GM19438 (cell line): ENCODE data around the gene SCAPER.

Experiments
- ATAC-seq: cut with Tn5 transposase; IDR thresholded peaks from one replicate; pipeline ENCODE4 v1.9.1; 2021; ENCODE audit warnings: low read depth; ENCODE audit not compliant: unreplicated experiment

Gene SCAPER

GRCh38 chr15:76343313-76343996, 561.7 kb downstream of the SCAPER start:
- no peak for ATAC-seq

- no peak for ATAC-seq
Measured at GRCh38 chr15:76342382-76343201, 562.5 kb downstream of the SCAPER start.

GRCh38 chr15:76342058-76342381, 563.1 kb downstream of the SCAPER start:
- ATAC-seq = no peak

- ATAC-seq = no peak
Measured at GRCh38 chr15:76341366-76342057, 563.6 kb downstream of the SCAPER start.

GRCh38 chr15:76340803-76341365, 564.3 kb downstream of the SCAPER start:
- ATAC-seq = no peak

- no peak for ATAC-seq
Measured at GRCh38 chr15:76340198-76340802, 564.8 kb downstream of the SCAPER start.

- no peak for ATAC-seq
Measured at GRCh38 chr15:76339305-76340197, 565.6 kb downstream of the SCAPER start.

DNA sequence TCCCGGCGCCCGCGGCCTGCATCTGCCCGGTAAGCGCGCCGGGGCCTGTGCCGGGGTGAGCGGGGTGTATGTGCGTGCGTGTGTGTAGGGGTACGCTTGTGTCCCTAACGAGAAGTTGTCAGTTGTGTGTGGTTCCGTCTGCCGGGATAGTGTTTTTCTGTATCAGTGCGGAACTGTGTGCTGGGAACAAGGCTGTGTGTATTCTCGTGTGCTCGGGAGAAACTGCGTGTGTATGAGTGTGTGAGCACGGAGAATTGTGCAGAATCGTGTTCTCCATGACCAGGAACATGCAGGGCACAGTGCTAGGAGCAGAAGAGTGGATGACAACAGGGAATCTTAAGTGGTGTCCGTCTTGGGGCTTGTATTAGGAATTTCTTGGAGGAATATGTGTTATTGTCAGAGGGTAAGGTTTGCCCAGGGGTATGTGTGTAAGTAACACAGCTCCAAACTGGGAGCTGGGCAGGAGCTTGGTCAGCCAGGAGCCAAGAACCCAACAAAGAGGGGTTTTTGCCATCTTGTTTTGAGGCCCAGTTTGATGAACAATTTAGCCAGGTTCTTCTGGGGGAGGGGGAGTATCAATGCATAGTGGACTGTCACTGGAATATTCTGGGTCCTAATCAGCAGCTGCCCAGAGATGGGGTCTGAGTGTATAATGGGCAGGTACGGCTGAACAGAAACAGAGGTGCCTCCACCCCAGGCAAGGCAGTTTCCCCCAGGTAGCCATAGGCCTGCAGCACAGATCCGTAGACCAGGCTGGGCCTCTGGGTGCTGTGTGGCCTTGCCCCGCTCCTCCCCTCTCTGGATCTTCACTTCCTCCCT, 566.4 kb downstream of the SCAPER start:
- ATAC-seq = no peak

DNA sequence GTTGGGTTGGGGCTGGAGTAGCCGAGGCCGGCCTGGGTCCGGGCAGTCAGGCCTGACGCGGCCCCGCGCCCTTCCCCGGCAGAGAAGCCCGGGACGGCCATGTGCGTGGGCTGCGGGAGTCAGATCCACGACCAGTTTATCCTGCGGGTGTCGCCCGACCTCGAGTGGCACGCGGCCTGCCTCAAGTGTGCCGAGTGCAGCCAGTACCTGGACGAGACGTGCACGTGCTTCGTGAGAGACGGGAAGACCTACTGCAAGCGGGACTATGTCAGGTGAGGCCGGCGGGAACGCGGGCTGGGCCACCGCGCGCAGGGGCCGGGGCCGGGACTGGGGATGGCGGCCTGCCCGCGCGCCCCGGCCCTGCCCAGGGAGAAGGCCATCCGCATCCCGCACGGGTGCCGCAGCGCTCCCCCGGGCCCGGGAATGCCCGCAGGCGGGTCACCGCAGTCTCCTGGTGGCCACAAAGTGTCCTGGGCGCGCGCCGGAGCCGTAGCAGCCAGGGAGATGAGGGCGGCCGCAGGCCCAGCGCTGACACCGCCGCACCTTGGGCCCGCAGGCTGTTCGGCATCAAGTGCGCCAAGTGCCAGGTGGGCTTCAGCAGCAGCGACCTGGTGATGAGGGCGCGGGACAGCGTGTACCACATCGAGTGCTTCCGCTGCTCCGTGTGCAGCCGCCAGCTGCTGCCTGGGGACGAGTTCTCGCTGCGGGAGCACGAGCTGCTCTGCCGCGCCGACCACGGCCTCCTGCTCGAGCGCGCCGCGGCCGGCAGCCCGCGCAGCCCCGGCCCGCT, 567.2 kb downstream of the SCAPER start:
- ATAC-seq = no peak

DNA sequence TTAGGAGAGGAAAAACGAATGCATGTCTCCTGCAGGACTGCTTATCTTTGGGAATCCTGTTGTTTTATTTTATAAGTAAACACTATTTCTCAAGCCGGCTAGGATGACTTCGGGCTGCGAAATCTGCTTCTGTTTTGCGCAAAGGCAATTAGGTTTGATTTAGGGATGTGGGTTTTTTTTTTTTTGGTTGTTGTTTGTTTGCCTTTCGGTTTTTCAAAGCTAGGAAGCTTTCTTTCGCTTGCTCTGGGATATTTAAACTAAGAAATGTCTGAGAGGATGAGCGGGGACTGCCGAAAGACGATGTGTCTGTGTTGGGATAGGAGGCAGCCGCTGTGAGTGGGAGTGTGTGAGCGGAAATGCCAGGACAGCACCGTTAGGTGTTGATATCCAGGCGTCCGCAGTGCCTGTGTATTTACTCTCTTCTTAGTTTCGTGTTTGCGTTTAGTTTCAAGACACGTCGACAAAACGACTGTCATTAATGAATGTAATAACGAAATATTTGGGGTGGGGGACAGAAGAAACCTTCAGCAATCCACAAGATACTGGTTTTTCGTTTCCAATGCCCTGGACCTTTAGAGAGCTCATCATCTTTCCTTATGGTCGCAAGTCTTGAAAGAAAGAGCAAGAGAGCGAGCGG, 568.0 kb downstream of the SCAPER start:
- ATAC-seq = no peak

DNA sequence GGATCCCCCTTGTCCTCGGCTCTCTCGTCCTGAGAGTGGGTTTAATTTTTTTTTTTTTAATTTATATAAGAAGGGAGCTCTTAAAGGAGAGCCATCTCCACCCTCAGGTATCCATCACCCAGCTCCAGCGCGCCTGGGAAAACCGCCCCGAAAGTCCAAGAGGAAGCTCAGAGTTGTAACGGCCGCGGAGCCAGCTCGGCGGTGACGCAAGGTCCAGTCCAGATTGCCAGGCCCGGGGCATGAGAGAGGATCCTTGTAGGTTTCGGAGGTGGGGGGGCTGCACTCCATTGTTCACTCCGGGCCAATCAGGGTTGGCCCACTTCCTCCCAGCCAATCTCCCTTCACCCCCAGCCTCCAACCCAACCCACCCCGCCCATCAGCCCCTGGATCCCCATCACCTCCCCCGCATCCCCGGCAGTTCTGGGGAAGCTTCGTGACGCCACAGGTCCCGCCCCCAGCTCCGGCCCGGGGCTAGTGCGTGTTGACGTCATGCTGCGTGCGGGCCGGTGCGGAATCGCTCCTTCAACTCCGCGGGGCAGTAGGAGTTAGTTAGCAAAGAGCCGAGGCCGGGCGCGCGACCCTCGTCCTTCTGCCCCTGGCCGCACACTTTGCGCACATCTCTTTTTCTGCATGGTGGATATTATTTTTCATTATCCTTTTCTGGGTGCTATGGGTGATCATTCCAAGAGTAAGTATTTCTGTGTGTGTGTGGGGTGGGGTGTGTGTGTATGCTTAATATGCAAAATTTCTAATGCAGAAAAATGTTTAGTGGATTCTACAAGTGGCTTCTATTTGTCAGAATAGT, 568.7 kb downstream of the SCAPER start, which contains the start of gene ISL2:
ISL2 (plus strand) TSS at position 520 of the 805 bp plus-strand sequence; CDS start at position 631, 111 bp downstream.
- ATAC-seq = peak; percentile 43

DNA sequence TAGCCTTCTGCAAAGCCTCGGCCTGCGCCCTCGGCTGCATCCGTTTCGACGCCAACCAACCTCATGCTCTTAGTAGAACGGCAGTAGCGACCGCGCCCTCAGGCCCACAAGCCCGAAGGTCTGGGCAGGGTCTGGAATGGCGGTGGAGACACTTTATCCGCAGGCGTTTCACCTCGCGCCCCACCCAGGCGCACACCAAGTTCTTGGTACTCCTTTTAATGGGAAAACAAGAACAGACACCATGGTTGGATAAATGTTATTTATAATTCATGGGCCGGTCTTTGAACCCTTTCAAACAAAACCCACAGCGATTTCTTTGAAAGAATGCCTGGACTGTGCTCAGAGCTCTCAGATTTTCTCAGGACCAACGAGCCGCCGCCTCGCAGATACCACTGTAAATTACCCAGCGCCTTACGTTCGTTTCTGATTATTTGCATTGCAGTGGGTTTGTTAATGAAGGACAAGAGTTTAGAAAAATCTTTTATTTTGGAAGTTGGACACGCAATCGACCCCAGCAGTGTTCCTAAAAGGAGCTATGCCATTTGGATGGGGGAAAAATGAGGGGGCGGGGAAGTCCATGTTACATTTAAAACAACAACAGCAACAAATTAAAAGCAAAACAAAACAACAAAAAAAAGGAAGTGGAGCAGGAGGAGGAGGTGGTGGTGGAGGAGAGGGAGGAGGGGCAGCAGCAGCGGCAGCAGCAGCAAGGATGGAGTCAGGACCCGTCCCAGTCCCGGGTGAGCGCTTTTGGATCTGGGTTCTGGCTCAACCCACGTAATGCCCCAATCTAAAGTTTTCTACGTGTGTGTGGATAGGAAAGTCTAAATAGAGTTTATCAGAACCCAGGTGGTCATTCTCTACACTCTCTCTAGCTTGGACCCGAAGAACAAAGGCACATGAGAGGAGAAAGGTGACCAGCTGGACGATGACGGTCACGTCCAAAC, 569.6 kb downstream of the SCAPER start:
- ATAC-seq = no peak

DNA sequence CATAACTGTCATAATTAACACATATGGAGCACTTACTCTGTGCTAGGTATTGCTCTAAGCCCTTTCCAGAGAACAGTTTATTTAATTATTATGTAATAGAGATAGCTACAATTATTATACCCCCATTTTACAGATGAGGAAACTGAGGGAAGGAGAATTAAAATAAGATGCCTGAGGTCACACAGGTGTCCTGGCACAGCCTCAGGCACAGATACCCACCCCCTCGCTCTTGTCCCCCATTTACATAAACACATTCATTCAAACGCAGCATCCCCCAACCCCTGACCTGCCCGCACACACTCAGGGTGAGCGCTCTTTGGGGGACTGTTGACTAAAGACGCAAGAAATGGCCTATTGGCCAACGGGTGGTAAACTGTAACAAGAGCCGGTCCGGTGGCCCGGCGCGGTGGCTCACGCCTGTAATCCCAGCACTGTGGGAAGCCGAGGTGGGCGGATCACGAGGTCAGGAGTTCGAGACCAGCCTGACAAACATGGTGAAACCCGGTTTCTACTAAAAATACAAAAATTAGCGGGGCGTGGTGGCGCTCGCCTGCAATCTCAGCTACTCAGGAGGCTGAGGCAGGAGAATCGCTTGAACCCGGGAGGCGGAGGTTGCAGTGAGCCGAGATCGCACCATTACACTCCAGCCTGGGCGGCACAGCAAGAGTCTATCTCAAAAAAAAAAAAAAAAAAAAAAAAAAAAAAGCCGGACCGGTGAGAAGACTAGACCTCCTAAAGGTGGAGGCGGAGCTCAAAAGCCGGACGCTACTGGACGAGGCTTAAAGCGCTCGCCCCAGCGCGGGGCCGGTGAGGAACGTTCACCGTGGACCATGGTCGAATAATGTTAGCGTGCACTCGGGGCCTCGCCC, 570.5 kb downstream of the SCAPER start:
- no peak for ATAC-seq

GRCh38 chr15:76333720-76334437, 571.3 kb downstream of the SCAPER start:
- ATAC-seq = no peak
